PC-9 (cell line): Measurements from ENCODE around the gene SLC6A3. TPM values are rescaled to one million over a fixed set of nuclear protein-coding genes. Genes with fewer than 3 reads are reported as not detected.

Experiments used
- BruUV-seq: library from RNA; stranded (reverse); fragments of 400-500 nt; replicated peaks from 2 replicates; lab custom pipeline; 2021; lab: Mats Ljungman, UMichigan
- CTCF ChIA-PET: fragments of 300-600 bp; sonication (Branson Sonifier 250); formaldehyde crosslinking; loops from one replicate; lab custom pipeline; 2022; ENCODE audit warnings: antibody characterized with exemption; lab: Charles Lee
- POLR2A ChIA-PET: fragments of 300-600 bp; sonication (Branson Sonifier 250); formaldehyde crosslinking; loops from one replicate; lab custom pipeline; 2022; ENCODE audit warnings: antibody characterized with exemption; ENCODE audit not compliant: unreplicated experiment; lab: Charles Lee
- DNase-seq, 2 experiments: peaks; one replicate each; pipeline versions ENCODE4 v3.0.0 to v3.0.0-alpha.2; 2015 to 2022; ENCODE audit warnings: mixed read lengths in 1 of 2
- H2AFZ ChIP-seq: fragments of 200-600 bp; sonication (generic); 2 replicates; pipeline ENCODE4 v1.8.1; 2017; ENCODE audit warnings: antibody characterized with exemption
- H3F3A ChIP-seq: fragments of 200-600 bp; sonication (generic); 2 replicates; pipeline ENCODE4 v1.8.1; 2017; ENCODE audit warnings: antibody characterized with exemption, mild to moderate bottlenecking, low read depth; ENCODE audit not compliant: insufficient read depth
- H3K27ac ChIP-seq: fragments of 200-600 bp; sonication (generic); 2 replicates; pipeline ENCODE4 v1.6.1; 2016; ENCODE audit warnings: mixed run types
- H3K27me3 ChIP-seq: fragments of 200-600 bp; sonication (generic); 2 replicates; pipeline ENCODE4 v1.6.1; 2016; ENCODE audit warnings: low read depth, mixed run types; ENCODE audit not compliant: insufficient read depth
- H3K36me3 ChIP-seq: fragments of 200-600 bp; sonication (generic); 2 replicates; pipeline ENCODE4 v1.6.1; 2016; ENCODE audit warnings: low read depth, mixed run types
- H3K4me1 ChIP-seq: fragments of 200-600 bp; sonication (generic); replicated peaks from 2 replicates; pipeline ENCODE4 v1.6.1; 2016; ENCODE audit warnings: mixed run types; ENCODE audit not compliant: insufficient read depth
- H3K4me2 ChIP-seq: fragments of 200-600 bp; sonication (generic); 2 replicates; pipeline ENCODE4 v1.6.1; 2017; ENCODE audit warnings: mixed run types
- H3K4me3 ChIP-seq: fragments of 200-600 bp; sonication (generic); 2 replicates; pipeline ENCODE4 v1.6.1; 2016; ENCODE audit warnings: mixed run types
- H3K79me2 ChIP-seq: fragments of 200-600 bp; sonication (generic); 2 replicates; pipeline ENCODE4 v1.6.1; 2017; ENCODE audit warnings: low read depth, mixed run types
- H3K9me2 ChIP-seq: fragments of 200-600 bp; sonication (generic); 2 replicates; pipeline ENCODE4 v1.8.1; 2017; ENCODE audit warnings: mild to moderate bottlenecking; ENCODE audit not compliant: insufficient read depth
- H3K9me3 ChIP-seq: fragments of 200-600 bp; sonication (generic); 2 replicates; pipeline ENCODE4 v1.8.1; 2016; ENCODE audit warnings: low read depth; ENCODE audit not compliant: insufficient read depth
- H4K20me1 ChIP-seq: fragments of 200-600 bp; sonication (generic); 2 replicates; pipeline ENCODE4 v1.8.1; 2017; ENCODE audit not compliant: insufficient read depth
- EZH2 ChIP-seq: fragments of 200-600 bp; sonication (generic); IDR thresholded peaks from 2 replicates; pipeline ENCODE4 v1.8.0; 2017; ENCODE audit warnings: antibody characterized with exemption, low read depth
- intact Hi-C: fragments of 100-400 bp; cut with micrococcal nuclease; formaldehyde crosslinking; loops from one replicate; pipeline ENCODE4 v1.10.0; 2022; ENCODE audit not compliant: unreplicated experiment
- total RNA-seq: library from RNA; stranded (reverse); gene quantifications from 2 replicates; pipeline ENCODE4 v1.2.3, GENCODE V29; 2021
- TF ChIP-seq, protein P1 (sequence below): fragments of 200-600 bp; sonication (generic); conservative IDR thresholded peaks from 2 replicates; pipeline ENCODE4 v1.6.1; 2017; ENCODE audit warnings: mixed run types, antibody characterized with exemption, mild to moderate bottlenecking, moderate library complexity

The SLC6A3 gene
- total RNA-seq, 1 experiment from 2014 or later = not detected

DNA sequence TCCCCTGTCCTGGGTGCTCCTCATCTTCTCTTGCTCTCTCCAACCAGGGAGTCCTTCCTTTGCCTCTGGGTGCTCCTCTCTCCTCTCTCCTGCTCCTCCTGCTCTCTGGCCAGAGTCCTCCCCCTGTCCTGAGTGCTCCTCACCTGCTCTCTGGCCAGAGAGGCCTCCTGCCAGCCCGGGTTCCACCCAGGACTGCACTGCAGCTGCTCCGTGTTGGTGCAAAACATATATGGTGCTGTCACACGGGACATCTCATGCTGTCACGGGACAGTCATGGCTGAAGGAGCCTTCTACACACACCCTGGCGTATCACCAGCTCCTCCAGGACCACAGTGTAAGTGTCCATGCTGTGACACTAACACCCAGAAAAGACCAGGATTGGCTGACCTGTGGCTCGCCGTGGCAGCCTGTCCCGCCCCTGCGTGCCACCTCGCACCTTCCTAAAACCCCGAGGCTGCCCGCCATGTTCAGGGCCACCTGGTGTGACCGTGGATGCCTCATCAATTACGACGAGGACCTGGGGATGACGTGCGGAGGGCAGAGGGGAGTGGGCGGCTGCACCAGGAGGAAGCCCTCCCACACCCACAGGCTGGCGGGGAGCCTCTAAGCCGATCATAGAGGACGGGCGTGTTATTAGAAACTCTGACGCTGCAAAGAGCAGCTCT lies 27.9 kb upstream of the SLC6A3 start:
- Histone ChIP-seq H2AFZ (no peak overlapping the region), H3K36me3 (no peaks in the 10 kb centered on the region; the same call in 1 of the 2 replicates), H3K27ac (no peak overlapping the region), H3F3A (no peaks in the 10 kb centered on the region), H3K4me3 (no peak overlapping the region), H3K9me3 (no peaks in the 10 kb centered on the region), H4K20me1 (no peaks in the 10 kb centered on the region; the same call in 1 of the 2 replicates), H3K4me1 (no peaks in the 10 kb centered on the region), H3K9me2 (no peaks in the 10 kb centered on the region), H3K4me2 (no peak overlapping the region), H3K79me2 (no peaks in the 10 kb centered on the region), H3K27me3 (no peaks in the 10 kb centered on the region)
- POLR2A ChIA-PET = no interaction called here
- no peak for DNase-seq
- BruUV-seq = no TSS peak
- TF ChIP-seq EZH2 = no peak
- TF ChIP-seq, protein P1, sequence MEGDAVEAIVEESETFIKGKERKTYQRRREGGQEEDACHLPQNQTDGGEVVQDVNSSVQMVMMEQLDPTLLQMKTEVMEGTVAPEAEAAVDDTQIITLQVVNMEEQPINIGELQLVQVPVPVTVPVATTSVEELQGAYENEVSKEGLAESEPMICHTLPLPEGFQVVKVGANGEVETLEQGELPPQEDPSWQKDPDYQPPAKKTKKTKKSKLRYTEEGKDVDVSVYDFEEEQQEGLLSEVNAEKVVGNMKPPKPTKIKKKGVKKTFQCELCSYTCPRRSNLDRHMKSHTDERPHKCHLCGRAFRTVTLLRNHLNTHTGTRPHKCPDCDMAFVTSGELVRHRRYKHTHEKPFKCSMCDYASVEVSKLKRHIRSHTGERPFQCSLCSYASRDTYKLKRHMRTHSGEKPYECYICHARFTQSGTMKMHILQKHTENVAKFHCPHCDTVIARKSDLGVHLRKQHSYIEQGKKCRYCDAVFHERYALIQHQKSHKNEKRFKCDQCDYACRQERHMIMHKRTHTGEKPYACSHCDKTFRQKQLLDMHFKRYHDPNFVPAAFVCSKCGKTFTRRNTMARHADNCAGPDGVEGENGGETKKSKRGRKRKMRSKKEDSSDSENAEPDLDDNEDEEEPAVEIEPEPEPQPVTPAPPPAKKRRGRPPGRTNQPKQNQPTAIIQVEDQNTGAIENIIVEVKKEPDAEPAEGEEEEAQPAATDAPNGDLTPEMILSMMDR = no peak
- intact Hi-C loops = no loop called here
- CTCF ChIA-PET = no interaction called here

DNA sequence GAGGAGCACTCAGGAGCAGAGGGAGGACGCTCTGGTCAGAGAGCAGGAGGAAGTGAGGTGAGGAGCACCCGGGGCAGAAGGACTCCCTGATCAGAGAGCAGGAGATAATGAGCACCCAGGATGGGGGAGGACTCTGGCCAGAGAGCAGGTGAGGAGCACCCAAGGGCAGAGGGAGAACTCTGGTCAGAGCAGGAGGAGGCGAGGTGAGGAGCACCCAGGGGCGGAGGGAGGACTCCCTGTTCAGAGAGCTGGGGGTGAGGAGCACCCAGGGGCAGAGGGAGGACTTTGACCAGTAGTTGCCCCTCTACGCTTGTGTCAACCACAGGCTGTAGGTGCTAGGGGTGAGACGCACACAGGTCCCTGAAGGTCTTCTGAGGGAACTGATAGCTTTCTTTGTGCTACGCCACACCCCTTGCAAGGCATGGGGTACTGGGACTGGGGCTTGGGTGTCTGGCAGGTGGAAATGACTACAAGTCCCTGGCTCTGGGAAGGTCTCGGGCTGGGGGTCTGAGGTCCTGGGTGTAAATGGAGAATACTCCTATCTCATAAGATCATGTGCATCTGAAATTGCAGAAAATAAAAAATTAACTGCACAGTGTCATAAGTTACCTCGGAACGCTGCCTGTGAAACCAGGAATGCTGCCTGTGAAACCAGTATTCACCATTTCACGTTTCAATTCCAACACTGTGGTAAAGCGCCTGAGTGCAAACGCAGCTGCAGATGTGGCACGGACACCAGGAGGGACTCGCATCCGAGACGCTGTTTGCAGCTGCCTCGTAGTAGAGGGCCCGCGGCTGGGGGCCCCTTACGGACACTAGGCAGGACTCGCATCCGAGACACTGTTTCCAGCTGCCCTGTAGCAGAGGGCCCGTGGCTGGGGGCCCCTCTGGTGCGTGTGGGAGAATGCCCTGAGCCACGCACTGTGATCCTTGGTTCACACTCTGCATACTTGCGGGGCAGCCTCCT lies 27.0 kb upstream of the SLC6A3 start:
- Histone ChIP-seq H3K9me2 (no peaks in the 10 kb centered on the region), H2AFZ (no peak overlapping the region), H4K20me1 (no peaks in the 10 kb centered on the region; the same call in 1 of the 2 replicates), H3K4me1 (no peaks in the 10 kb centered on the region), H3K4me2 (no peak overlapping the region), H3K36me3 (no peaks in the 10 kb centered on the region; the same call in 1 of the 2 replicates), H3K79me2 (no peaks in the 10 kb centered on the region), H3K27me3 (no peaks in the 10 kb centered on the region), H3K4me3 (no peak overlapping the region), H3F3A (no peaks in the 10 kb centered on the region), H3K9me3 (no peaks in the 10 kb centered on the region), H3K27ac (no peak overlapping the region)
- intact Hi-C loops = no loop called here
- BruUV-seq = no TSS peak
- CTCF ChIA-PET = no interaction called here
- no peak for DNase-seq
- TF ChIP-seq, protein P1 = no peak
- POLR2A ChIA-PET = no interaction called here

DNA sequence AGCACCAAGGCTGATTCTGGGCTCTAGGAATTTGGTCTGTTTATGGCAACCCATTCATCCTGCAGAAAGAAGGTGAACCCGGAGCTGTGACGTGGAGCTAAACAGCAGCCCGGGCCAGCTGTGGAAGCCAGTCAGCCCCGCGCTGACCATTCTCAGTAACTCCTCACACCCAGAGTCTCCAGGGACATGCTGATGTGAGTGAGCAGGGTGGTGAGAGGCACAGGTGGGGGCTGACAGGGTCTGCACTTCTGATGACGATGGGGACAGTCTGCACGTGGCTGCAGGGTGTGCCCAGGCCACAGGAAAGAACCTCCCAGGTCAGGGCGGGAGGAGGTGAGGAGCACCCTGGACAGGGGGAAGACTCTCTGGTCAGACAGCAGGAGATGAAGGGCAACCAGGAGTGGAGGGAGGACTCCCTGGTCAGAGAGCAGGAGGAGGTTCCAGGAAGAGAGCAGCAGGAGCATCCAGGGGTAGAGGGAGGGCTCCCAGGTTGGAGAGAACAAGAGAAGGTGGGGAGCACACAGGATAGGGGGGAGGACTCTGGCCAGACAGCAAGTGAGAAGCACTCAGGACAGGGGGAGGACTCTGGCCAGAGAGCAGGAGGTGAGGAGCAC lies 26.1 kb upstream of the SLC6A3 start:
- Histone ChIP-seq H2AFZ (no peak overlapping the region), H3F3A (peaks cover 5% of the 10 kb centered on the region; the same call in 1 of the 2 replicates), H3K4me3 (no peak overlapping the region), H3K4me1 (no peaks in the 10 kb centered on the region), H3K79me2 (no peaks in the 10 kb centered on the region), H3K9me3 (no peaks in the 10 kb centered on the region), H4K20me1 (no peaks in the 10 kb centered on the region), H3K27me3 (no peaks in the 10 kb centered on the region), H3K27ac (no peak overlapping the region), H3K4me2 (no peak overlapping the region), H3K9me2 (no peaks in the 10 kb centered on the region), H3K36me3 (no peaks in the 10 kb centered on the region; the same call in 1 of the 2 replicates)
- intact Hi-C loops = no loop called here
- no peak for DNase-seq
- no TSS peak for BruUV-seq
- CTCF ChIA-PET = no interaction called here
- TF ChIP-seq, protein P1 = no peak
- no peak for TF ChIP-seq EZH2
- POLR2A ChIA-PET = no interaction called here
